K562 (cell line): ENCODE measurements around the gene CIAO2A. TPM values are rescaled to one million over a fixed set of nuclear protein-coding genes. Genes with fewer than 3 reads are reported as not detected.

Source experiments
- CREBBP ChIP-seq: IDR thresholded peaks from one replicate; pipeline ENCODE4 v1.6.1; 2012; ENCODE audit warnings: low read depth, mild to moderate bottlenecking, control low read depth, inconsistent platforms, low read length
- CTBP1 ChIP-seq: fragments of 450-650 bp; IDR thresholded peaks from 2 replicates; pipeline ENCODE4 v1.6.1; 2016; ENCODE audit warnings: borderline replicate concordance
- ESRRB ChIP-seq: fragments of 250-450 bp; sonication (Bioruptor Pico); IDR thresholded peaks from 2 replicates; pipeline ENCODE4 v1.5.0; 2020; ENCODE audit warnings: mild to moderate bottlenecking, moderate library complexity, borderline replicate concordance
- EZH2 ChIP-seq: IDR thresholded peaks from 2 replicates; pipeline ENCODE4 v1.6.1; 2012; ENCODE audit warnings: low read depth, mild to moderate bottlenecking, inconsistent platforms, low read length, borderline replicate concordance
- HMGXB4 ChIP-seq: sonication (generic); formaldehyde crosslinking; IDR thresholded peaks from 2 replicates; pipeline ENCODE4 v1.8.1; 2023; ENCODE audit warnings: mild to moderate bottlenecking, missing genetic modification reagents
- HNRNPK ChIP-seq: fragments of 200-400 bp; formaldehyde crosslinking; IDR thresholded peaks from one replicate; pipeline ENCODE4 v1.6.1; 2018; ENCODE audit warnings: mild to moderate bottlenecking, low read depth, low read length; ENCODE audit not compliant: poor library complexity, severe bottlenecking
- JUND ChIP-seq, 2 experiments: IDR thresholded peaks; 2 replicates in 1 of 2; 3 replicates in 1 of 2; pipeline ENCODE4 v1.6.1; 2011; ENCODE audit warnings: borderline replicate concordance in 2 of 2, low read depth in 2 of 2, low read length in 2 of 2, improper control_type of control experiment in 1 of 2, missing biosample characterization in 1 of 2, missing genetic modification characterization in 1 of 2, missing genetic modification reagents in 1 of 2
- MIER1 ChIP-seq: fragments of 450-650 bp; IDR thresholded peaks from 2 replicates; pipeline ENCODE4 v1.6.1; 2016; ENCODE audit warnings: antibody characterized with exemption, mild to moderate bottlenecking, low read depth
- NR2C2 ChIP-seq, 2 experiments: fragments of 200-800 bp in 1 of 2; sonication (Bioruptor generic) in 1 of 2; sonication (generic) in 1 of 2; formaldehyde crosslinking in 1 of 2; IDR thresholded peaks; 2 replicates each; pipeline versions ENCODE4 v1.6.1 to v1.8.0; 2016 to 2022; ENCODE audit warnings: mild to moderate bottlenecking in 1 of 2, missing compliant biosample characterization in 1 of 2, missing genetic modification characterization in 1 of 2, missing genetic modification reagents in 1 of 2
- POU5F1 ChIP-seq: fragments of 150-350 bp; IDR thresholded peaks from 2 replicates; pipeline ENCODE4 v1.6.1; 2014; ENCODE audit warnings: borderline replicate concordance, low read length, low read depth, mild to moderate bottlenecking; ENCODE audit not compliant: partially characterized antibody
- PURB ChIP-seq: sonication (generic); formaldehyde crosslinking; IDR thresholded peaks from 2 replicates; pipeline ENCODE4 v1.9.0; 2021; ENCODE audit warnings: low read depth, mild to moderate bottlenecking, missing genetic modification reagents
- RBM14 ChIP-seq: fragments of 200-400 bp; formaldehyde crosslinking; IDR thresholded peaks from 2 replicates; pipeline ENCODE4 v1.6.1; 2018; ENCODE audit warnings: low read depth, mild to moderate bottlenecking, low read length, moderate library complexity, borderline replicate concordance; ENCODE audit not compliant: insufficient read depth
- SP1 ChIP-seq: sonication (generic); formaldehyde crosslinking; IDR thresholded peaks from 2 replicates; pipeline ENCODE4 v1.8.1; 2022; ENCODE audit warnings: mild to moderate bottlenecking, missing genetic modification reagents
- TAF1 ChIP-seq: IDR thresholded peaks from 2 replicates; pipeline ENCODE4 v1.6.1; 2011; ENCODE audit warnings: mild to moderate bottlenecking, low read length, moderate library complexity; ENCODE audit not compliant: insufficient read depth, control insufficient read depth, severe bottlenecking; ENCODE audit errors: extremely low read depth
- TRIM24 ChIP-seq, 2 experiments: fragments of 450-650 bp; IDR thresholded peaks; 2 replicates each; pipeline ENCODE4 v1.6.1; 2016
- ZFP1 ChIP-seq: fragments of 450-650 bp; formaldehyde crosslinking; IDR thresholded peaks from 2 replicates; pipeline ENCODE4 v1.4.0; 2020; ENCODE audit warnings: mild to moderate bottlenecking, mixed read lengths
- ZNF347 ChIP-seq: fragments of 450-650 bp; formaldehyde crosslinking; IDR thresholded peaks from 2 replicates; pipeline ENCODE4 v1.4.0; 2020; ENCODE audit warnings: low read depth, mild to moderate bottlenecking, moderate library complexity
- ZNF592 ChIP-seq: fragments of 450-650 bp; IDR thresholded peaks from 2 replicates; pipeline ENCODE4 v1.6.1; 2017; ENCODE audit warnings: antibody characterized with exemption, mild to moderate bottlenecking
- ZNF77 ChIP-seq: fragments of 250-450 bp; sonication (Bioruptor Pico); IDR thresholded peaks from 2 replicates; pipeline ENCODE4 v1.5.0; 2020
- polyA plus RNA-seq, 8 experiments: library from polyadenylated mRNA; depleted of rRNA in 4 of 8; stranded (reverse) in 5 of 8; unstranded in 3 of 8; fragments of >200 nt; fragmentation: Nextera tagmentation in 2 of 8; fragmentation: Illumina TruSeq in 1 of 8; extraction: Ambion mirVana in 2 of 8; extraction: Trizol in 1 of 8; gene quantifications; 2 replicates each; pipeline versions ENCODE4 v1.2.1 to v1.2.3, GENCODE V29; 2011 to 2014; ENCODE audit warnings: inconsistent platforms in 1 of 8, missing spikeins in 1 of 8
- total RNA-seq, 7 experiments: library from RNA; depleted of rRNA in 6 of 7; stranded (reverse); fragments of >200 nt in 6 of 7; fragmentation: Illumina TruSeq in 2 of 7; extraction: Trizol in 2 of 7; gene quantifications; 2 replicates each; pipeline versions ENCODE4 v1.2.1 to v1.2.3, GENCODE V29; 2011 to 2021; ENCODE audit warnings: low replicate concordance in 1 of 7
- TF ChIP-seq, protein P1 (sequence below): IDR thresholded peaks from 2 replicates; pipeline ENCODE4 v1.6.1; 2011; ENCODE audit not compliant: insufficient read length; ENCODE audit errors: extremely low read depth

CIAO2A gene
- total and polyA plus RNA-seq, 9 of the 15 experiments (the other 6 are each of a cell fraction or from before 2014, with no cell fraction given) = 161 to 429 (median 313) TPM

- TF ChIP-seq ZNF592 (peak; percentile 59; the same call in 1 of the 2 replicates), NR2C2 (CRISPR knock-in tag; IDR thresholded peaks at IDR 0.05) (no peak), NR2C2 (tag; IDR thresholded peaks at IDR 0.05) (no peak), HNRNPK (no peak), CTBP1 (peak; percentile 42; the same call in 1 of the 2 replicates), JUND (IDR thresholded peaks at IDR 0.05; ENCODE audit: borderline replicate concordance, low read depth, low read length) (no peak), JUND (tag; IDR thresholded peaks at IDR 0.05; ENCODE audit: borderline replicate concordance, low read depth, low read length) (no peak), POU5F1 (no peak), TAF1 (no peak), HMGXB4 (CRISPR knock-in tag) (no peak), ZNF77 (CRISPR knock-in tag) (no peak), CREBBP (no peak), RBM14 (no peak), ZNF347 (no peak), ESRRB (CRISPR knock-in tag) (no peak), TRIM24 (IDR thresholded peaks at IDR 0.05) (no peak), ZFP1 (no peak), SP1 (CRISPR knock-in tag) (no peak), PURB (CRISPR knock-in tag) (no peak), EZH2 (no peak), MIER1 (no peak)
- TF ChIP-seq, protein P1, sequence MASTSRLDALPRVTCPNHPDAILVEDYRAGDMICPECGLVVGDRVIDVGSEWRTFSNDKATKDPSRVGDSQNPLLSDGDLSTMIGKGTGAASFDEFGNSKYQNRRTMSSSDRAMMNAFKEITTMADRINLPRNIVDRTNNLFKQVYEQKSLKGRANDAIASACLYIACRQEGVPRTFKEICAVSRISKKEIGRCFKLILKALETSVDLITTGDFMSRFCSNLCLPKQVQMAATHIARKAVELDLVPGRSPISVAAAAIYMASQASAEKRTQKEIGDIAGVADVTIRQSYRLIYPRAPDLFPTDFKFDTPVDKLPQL = no peak
These were observed 47.1 kb downstream of the CIAO2A start, which contains the start of gene DAPK2 (continued) for GRCh38 chr15:64046421-64047153.
